ENCODE results near the gene AZIN2.

DNA sequence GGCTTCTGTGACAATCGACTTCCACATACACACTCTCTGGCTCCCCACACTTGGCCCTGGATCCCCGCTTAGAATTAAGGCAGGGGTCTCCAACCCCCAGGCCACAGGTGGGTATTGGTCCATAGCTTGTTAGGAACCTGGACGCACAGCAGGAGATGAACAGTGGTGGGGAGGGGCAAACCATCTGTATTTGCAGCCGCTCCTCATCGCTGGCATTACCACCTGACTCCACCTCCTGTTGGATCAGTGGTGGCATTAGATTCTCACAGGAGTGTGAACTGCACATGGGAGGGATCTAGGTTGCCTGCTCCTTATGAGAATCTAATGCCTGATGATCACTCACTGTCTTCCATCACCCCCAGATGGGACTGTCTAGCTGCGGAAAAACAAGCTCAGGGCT, 84.9 kb downstream of the AZIN2 start:
- TF ChIP-seq CTCF (IDR thresholded peaks at IDR 0.05; ENCODE audit: low read length) = no peak
- no peak for TF ChIP-seq EZH2 (IDR thresholded peaks at IDR 0.05; ENCODE audit: borderline replicate concordance, low read length)
